DMS 273 (cell line): ENCODE measurements around the gene PIK3CG.
"Not testable (repeated sequence)": the region's sequence is repeated elsewhere in the genome, so short reads cannot be mapped to it uniquely, and the experiment has no call there.

Experiments used
- DNase-seq: peaks from one replicate; lab custom pipeline; 2025; ENCODE audit not compliant: unreplicated experiment; lab: John Stamatoyannopoulos, UW

Gene PIK3CG

GRCh38 chr7:106885652-106886051, 20.6 kb downstream of the PIK3CG start:
- no peak for DNase-seq

GRCh38 chr7:106887421-106887820, 22.3 kb downstream of the PIK3CG start:
- no peak for DNase-seq

GRCh38 chr7:106888204-106888603, 23.1 kb downstream of the PIK3CG start:
- DNase-seq: no peak

- DNase-seq: no peak
Measured at GRCh38 chr7:106890952-106891351, 25.9 kb downstream of the PIK3CG start.

- DNase-seq: peak; percentile 23
Measured at GRCh38 chr7:106891548-106892410, 26.7 kb downstream of the PIK3CG start.

GRCh38 chr7:106893591-106893990, 28.5 kb downstream of the PIK3CG start:
- DNase-seq: no peak

- no peak for DNase-seq
Measured at GRCh38 chr7:106895246-106895864, 30.3 kb downstream of the PIK3CG start.

GRCh38 chr7:106896231-106896630, 31.1 kb downstream of the PIK3CG start:
- no peak for DNase-seq

- DNase-seq: not testable (repeated sequence)
Measured at GRCh38 chr7:106897553-106897952, 32.5 kb downstream of the PIK3CG start.

GRCh38 chr7:106898967-106899366, 33.9 kb downstream of the PIK3CG start:
- DNase-seq: not testable (repeated sequence)

GRCh38 chr7:106901828-106902441, 36.9 kb downstream of the PIK3CG start:
- DNase-seq: no peak

GRCh38 chr7:106905734-106906133, 40.7 kb downstream of the PIK3CG start:
- DNase-seq: no peak

- DNase-seq: no peak
Measured at GRCh38 chr7:106911959-106912358, 46.9 kb downstream of the PIK3CG start.

- no peak for DNase-seq
Measured at GRCh38 chr7:106914018-106914607, 49.0 kb downstream of the PIK3CG start.

- DNase-seq: no peak
Measured at GRCh38 chr7:106915407-106915806, 50.3 kb downstream of the PIK3CG start.

GRCh38 chr7:106915873-106916272, 50.8 kb downstream of the PIK3CG start:
- no peak for DNase-seq

- peak; percentile 57 for DNase-seq
Measured at GRCh38 chr7:106916679-106917078, 51.6 kb downstream of the PIK3CG start.

GRCh38 chr7:106918991-106919390, 53.9 kb downstream of the PIK3CG start:
- no peak for DNase-seq

- DNase-seq: not testable (repeated sequence)
Measured at GRCh38 chr7:106924468-106924867, 59.4 kb downstream of the PIK3CG start.

GRCh38 chr7:106926892-106927291, 61.8 kb downstream of the PIK3CG start:
- no peak for DNase-seq

GRCh38 chr7:106927536-106927935, 62.5 kb downstream of the PIK3CG start:
- DNase-seq: no peak

- not testable (repeated sequence) for DNase-seq
Measured at GRCh38 chr7:106929616-106930015, 64.5 kb downstream of the PIK3CG start.
